Panc1 (cell line): ENCODE measurements around the gene OR10P1. TPM values are rescaled to one million over a fixed set of nuclear protein-coding genes. Genes with fewer than 3 reads are reported as not detected.
"Not testable (repeated sequence)": the region's sequence is repeated elsewhere in the genome, so short reads cannot be mapped to it uniquely, and the experiment has no call there.

ENCODE experiments used
- ATAC-seq: fragments of 200-7000 bp; cut with Tn5 transposase; 2 replicates; pipeline ENCODE4 v1.9.1; 2020; ENCODE audit warnings: mild to moderate bottlenecking, moderate library complexity
- Bru-seq: library from RNA; stranded (reverse); fragments of 400-500 nt; gene quantifications from one replicate; lab custom pipeline; 2021; lab: Mats Ljungman, UMichigan
- BruChase-seq, 2 experiments: library from RNA; stranded (reverse); fragments of 400-500 nt; gene quantifications; one replicate each; lab custom pipeline; 2021; lab: Mats Ljungman, UMichigan
- BruUV-seq: library from RNA; stranded (reverse); fragments of 400-500 nt; replicated peaks from 2 replicates; lab custom pipeline; 2021; lab: Mats Ljungman, UMichigan
- CTCF ChIA-PET: fragments of 300-600 bp; sonication (Branson Sonifier 250); formaldehyde crosslinking; loops from one replicate; lab custom pipeline; 2022; ENCODE audit warnings: antibody characterized with exemption; lab: Charles Lee
- POLR2A ChIA-PET: fragments of 300-600 bp; sonication (Branson Sonifier 250); formaldehyde crosslinking; loops from one replicate; lab custom pipeline; 2022; ENCODE audit warnings: antibody characterized with exemption; lab: Charles Lee
- DNase-seq: peaks from one replicate; pipeline ENCODE4 v3.0.0-alpha.2; 2010; ENCODE audit warnings: low read depth, low spot score
- H3K27ac ChIP-seq: 2 replicates; pipeline ENCODE4 v1.5.1; 2011; ENCODE audit warnings: mild to moderate bottlenecking, low read length, inconsistent platforms
- H3K27me3 ChIP-seq: fragments of 200-500 bp; sonication (Bioruptor generic); 2 replicates; pipeline ENCODE4 v1.6.0; 2014; ENCODE audit warnings: low read length, inconsistent platforms; ENCODE audit not compliant: control insufficient read depth, insufficient read depth
- H3K36me3 ChIP-seq: fragments of 200-500 bp; sonication (Bioruptor generic); 2 replicates; pipeline ENCODE4 v1.5.1; 2014; ENCODE audit warnings: inconsistent platforms, mild to moderate bottlenecking, low read length, moderate library complexity; ENCODE audit not compliant: control insufficient read depth, insufficient read depth
- H3K4me1 ChIP-seq: 2 replicates; pipeline ENCODE4 v1.5.1; 2011; ENCODE audit warnings: inconsistent platforms, mild to moderate bottlenecking, low read length, moderate library complexity; ENCODE audit not compliant: control insufficient read depth, insufficient read depth
- H3K4me3 ChIP-seq, 2 experiments: 2 replicates each; pipeline ENCODE4 v1.5.1; 2011 to 2012; ENCODE audit warnings: low read depth in 2 of 2, low read length in 2 of 2, mild to moderate bottlenecking in 2 of 2, inconsistent platforms in 1 of 2, moderate library complexity in 1 of 2
- H3K9me3 ChIP-seq: fragments of 200-500 bp; sonication (Bioruptor generic); 2 replicates; pipeline ENCODE4 v1.5.1; 2014; ENCODE audit warnings: low read depth, mild to moderate bottlenecking, inconsistent platforms, low read length, moderate library complexity; ENCODE audit not compliant: control insufficient read depth, insufficient read depth
- POLR2AphosphoS5 ChIP-seq: IDR thresholded peaks from 2 replicates; pipeline ENCODE4 v1.6.1; 2012; ENCODE audit warnings: mild to moderate bottlenecking, low read depth, low read length, moderate library complexity
- SIN3A ChIP-seq: IDR thresholded peaks from 2 replicates; pipeline ENCODE4 v1.6.1; 2012; ENCODE audit warnings: low read depth, mild to moderate bottlenecking, low read length, moderate library complexity, borderline replicate concordance; ENCODE audit not compliant: insufficient read depth
- TCF7L2 ChIP-seq: IDR thresholded peaks from 2 replicates; pipeline ENCODE4 v1.6.1; 2011; ENCODE audit warnings: mild to moderate bottlenecking, low read depth, low read length, inconsistent platforms
- in situ Hi-C: cut with HindIII; loops from 2 replicates; pipeline ENCODE4 v1.10.0; 2016; ENCODE audit warnings: low sequenced_read_pairs, low pct_unique_long_range_greater_than_20kb
- intact Hi-C: fragments of 100-400 bp; cut with micrococcal nuclease; formaldehyde crosslinking; loops from one replicate; pipeline ENCODE4 v1.10.0; 2022; ENCODE audit not compliant: unreplicated experiment
- long read RNA-seq: library from polyadenylated mRNA; unstranded; transcript quantifications from one replicate; pipeline ENCODE4 v2.0.0, GENCODE V29; 2021; ENCODE audit not compliant: unreplicated experiment
- polyA plus RNA-seq: library from polyadenylated mRNA; unstranded; fragments of >200 nt; gene quantifications from one replicate; pipeline ENCODE4 v1.2.1, GENCODE V29; 2012; ENCODE audit warnings: missing spikeins; ENCODE audit not compliant: insufficient read length
- total RNA-seq: library from RNA; stranded (reverse); gene quantifications from one replicate; pipeline ENCODE4 v1.2.1, GENCODE V29; 2021; ENCODE audit not compliant: unreplicated experiment
- TF ChIP-seq, protein P1 (sequence below): fragments of 450-650 bp; IDR thresholded peaks from 2 replicates; pipeline ENCODE4 v1.5.1; 2017; ENCODE audit warnings: mild to moderate bottlenecking
- TF ChIP-seq, protein P2 (sequence below), 2 experiments: IDR thresholded peaks; 2 replicates each; pipeline ENCODE4 v1.6.1; 2011 to 2012; ENCODE audit warnings: low read depth in 2 of 2, control low read depth in 1 of 2, low read length in 1 of 2, mild to moderate bottlenecking in 1 of 2, moderate library complexity in 1 of 2; ENCODE audit not compliant: insufficient read depth in 1 of 2

Gene OR10P1, protein sequence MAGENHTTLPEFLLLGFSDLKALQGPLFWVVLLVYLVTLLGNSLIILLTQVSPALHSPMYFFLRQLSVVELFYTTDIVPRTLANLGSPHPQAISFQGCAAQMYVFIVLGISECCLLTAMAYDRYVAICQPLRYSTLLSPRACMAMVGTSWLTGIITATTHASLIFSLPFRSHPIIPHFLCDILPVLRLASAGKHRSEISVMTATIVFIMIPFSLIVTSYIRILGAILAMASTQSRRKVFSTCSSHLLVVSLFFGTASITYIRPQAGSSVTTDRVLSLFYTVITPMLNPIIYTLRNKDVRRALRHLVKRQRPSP
- not detected for total RNA-seq
- polyA plus RNA-seq, result not detected
- not detected for Bru-seq, nascent RNA
- BruChase-seq, experiment 1, labeled RNA remaining after a 2-hour chase, result not detected
- BruChase-seq, experiment 2, labeled RNA remaining after a 6-hour chase, result not detected
- long read RNA-seq, result 0 reads

DNA sequence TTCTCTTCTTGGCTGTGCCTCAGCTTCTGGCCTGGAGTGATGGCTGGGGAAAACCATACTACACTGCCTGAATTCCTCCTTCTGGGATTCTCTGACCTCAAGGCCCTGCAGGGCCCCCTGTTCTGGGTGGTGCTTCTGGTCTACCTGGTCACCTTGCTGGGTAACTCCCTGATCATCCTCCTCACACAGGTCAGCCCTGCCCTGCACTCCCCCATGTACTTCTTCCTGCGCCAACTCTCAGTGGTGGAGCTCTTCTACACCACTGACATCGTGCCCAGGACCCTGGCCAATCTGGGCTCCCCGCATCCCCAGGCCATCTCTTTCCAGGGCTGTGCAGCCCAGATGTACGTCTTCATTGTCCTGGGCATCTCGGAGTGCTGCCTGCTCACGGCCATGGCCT lies at the start of gene OR10P1:
OR10P1 (plus strand) TSS at position 40 of the 400 bp plus-strand sequence; CDS start at position 40, 0 bp downstream.
- Histone ChIP-seq H3K27me3 (no peaks in the 10 kb centered on the region; the same call in 1 of the 2 replicates), H3K9me3 (no peaks in the 10 kb centered on the region), H3K4me1 (no peaks in the 10 kb centered on the region), H3K27ac (no peak within 1 kb of the TSS), H3K4me3 (no peak within 1 kb of the TSS), H3K36me3 (no peaks in the 10 kb centered on the region)
- POLR2A ChIA-PET, result no interaction called here
- TF ChIP-seq, protein P1, sequence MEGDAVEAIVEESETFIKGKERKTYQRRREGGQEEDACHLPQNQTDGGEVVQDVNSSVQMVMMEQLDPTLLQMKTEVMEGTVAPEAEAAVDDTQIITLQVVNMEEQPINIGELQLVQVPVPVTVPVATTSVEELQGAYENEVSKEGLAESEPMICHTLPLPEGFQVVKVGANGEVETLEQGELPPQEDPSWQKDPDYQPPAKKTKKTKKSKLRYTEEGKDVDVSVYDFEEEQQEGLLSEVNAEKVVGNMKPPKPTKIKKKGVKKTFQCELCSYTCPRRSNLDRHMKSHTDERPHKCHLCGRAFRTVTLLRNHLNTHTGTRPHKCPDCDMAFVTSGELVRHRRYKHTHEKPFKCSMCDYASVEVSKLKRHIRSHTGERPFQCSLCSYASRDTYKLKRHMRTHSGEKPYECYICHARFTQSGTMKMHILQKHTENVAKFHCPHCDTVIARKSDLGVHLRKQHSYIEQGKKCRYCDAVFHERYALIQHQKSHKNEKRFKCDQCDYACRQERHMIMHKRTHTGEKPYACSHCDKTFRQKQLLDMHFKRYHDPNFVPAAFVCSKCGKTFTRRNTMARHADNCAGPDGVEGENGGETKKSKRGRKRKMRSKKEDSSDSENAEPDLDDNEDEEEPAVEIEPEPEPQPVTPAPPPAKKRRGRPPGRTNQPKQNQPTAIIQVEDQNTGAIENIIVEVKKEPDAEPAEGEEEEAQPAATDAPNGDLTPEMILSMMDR, result no peak
- TF ChIP-seq, protein P2, sequence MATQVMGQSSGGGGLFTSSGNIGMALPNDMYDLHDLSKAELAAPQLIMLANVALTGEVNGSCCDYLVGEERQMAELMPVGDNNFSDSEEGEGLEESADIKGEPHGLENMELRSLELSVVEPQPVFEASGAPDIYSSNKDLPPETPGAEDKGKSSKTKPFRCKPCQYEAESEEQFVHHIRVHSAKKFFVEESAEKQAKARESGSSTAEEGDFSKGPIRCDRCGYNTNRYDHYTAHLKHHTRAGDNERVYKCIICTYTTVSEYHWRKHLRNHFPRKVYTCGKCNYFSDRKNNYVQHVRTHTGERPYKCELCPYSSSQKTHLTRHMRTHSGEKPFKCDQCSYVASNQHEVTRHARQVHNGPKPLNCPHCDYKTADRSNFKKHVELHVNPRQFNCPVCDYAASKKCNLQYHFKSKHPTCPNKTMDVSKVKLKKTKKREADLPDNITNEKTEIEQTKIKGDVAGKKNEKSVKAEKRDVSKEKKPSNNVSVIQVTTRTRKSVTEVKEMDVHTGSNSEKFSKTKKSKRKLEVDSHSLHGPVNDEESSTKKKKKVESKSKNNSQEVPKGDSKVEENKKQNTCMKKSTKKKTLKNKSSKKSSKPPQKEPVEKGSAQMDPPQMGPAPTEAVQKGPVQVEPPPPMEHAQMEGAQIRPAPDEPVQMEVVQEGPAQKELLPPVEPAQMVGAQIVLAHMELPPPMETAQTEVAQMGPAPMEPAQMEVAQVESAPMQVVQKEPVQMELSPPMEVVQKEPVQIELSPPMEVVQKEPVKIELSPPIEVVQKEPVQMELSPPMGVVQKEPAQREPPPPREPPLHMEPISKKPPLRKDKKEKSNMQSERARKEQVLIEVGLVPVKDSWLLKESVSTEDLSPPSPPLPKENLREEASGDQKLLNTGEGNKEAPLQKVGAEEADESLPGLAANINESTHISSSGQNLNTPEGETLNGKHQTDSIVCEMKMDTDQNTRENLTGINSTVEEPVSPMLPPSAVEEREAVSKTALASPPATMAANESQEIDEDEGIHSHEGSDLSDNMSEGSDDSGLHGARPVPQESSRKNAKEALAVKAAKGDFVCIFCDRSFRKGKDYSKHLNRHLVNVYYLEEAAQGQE (IDR thresholded peaks at IDR 0.05; ENCODE audit: insufficient read depth in 1 of 2, low read depth in 2 of 2, low read length in 1 of 2), result no peak
- TF ChIP-seq SIN3A (no peak), POLR2AphosphoS5 (no peak), TCF7L2 (no peak)
- CTCF ChIA-PET, result no interaction called here
- BruUV-seq, result no TSS peak
- ATAC-seq (no peak), DNase-seq (no peak)
- intact Hi-C loops, result no loop called here
- in situ Hi-C loops, result no loop called here

DNA sequence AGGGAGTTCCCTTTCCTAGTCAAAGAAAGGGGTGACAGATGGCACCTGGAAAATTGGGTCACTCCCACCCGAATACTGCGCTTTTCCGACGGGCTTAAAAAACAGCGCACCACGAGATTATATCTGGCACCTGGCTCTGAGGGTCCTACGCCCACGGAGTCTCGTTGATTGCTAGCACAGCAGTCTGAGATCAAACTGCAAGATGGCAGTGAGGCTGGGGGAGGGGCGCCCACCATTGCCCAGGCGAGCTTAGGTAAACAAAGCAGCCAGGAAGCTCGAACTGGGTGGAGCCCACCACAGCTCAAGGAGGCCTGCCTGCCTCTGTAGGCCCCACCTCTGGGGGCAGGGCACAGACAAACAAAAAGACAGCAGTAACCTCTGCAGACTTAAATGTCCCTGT lies 46.5 kb upstream of the OR10P1 start:
- intact Hi-C loops, H3K36me3 ChIP-seq, H3K4me1 ChIP-seq, H3K9me3 ChIP-seq, DNase-seq, H3K4me3 ChIP-seq, H3K27me3 ChIP-seq, ATAC-seq, CTCF ChIA-PET, POLR2A ChIA-PET, in situ Hi-C loops, BruUV-seq, H3K27ac ChIP-seq: not testable (repeated sequence)
